Measurements from ENCODE around the gene RALA. TPM values are rescaled to one million over a fixed set of nuclear protein-coding genes. Genes with fewer than 3 reads are reported as not detected.

RALA gene
- total RNA-seq, 1 experiment from 2014 or later = 41.7 TPM

GRCh38 chr7:39583539-39583938 is 39.8 kb upstream of the RALA start:
- Histone ChIP-seq H3K27me3 (replicated peaks; ENCODE audit: control insufficient read depth, insufficient read depth, low read length) (no peaks in the 10 kb centered on the region), H3K36me3 (ENCODE audit: control insufficient read depth, insufficient read depth, low read length) (no peaks in the 10 kb centered on the region), H3K4me1 (no peaks in the 10 kb centered on the region; the same call in 1 of the 2 replicates), H3K4me3 (ENCODE audit: low read depth, low read length) (no peak overlapping the region), H3K9me3 (no peaks in the 10 kb centered on the region)
- ChIA-PET CTCF (no interaction called here), POLR2A (no interaction called here)
- intact Hi-C loops (cut with micrococcal nuclease; ENCODE audit: unreplicated experiment) = loop anchor here (10.0 kb wide), 1 partner anchor 471 kb away; no protein-coding TSS in a partner anchor
- no TSS peak for BruUV-seq (replicated peaks)
- no peak for DNase-seq
- no peaks in the 10 kb centered on the region for H3K27me3 Mint-ChIP-seq (ENCODE audit: insufficient read depth, unreplicated experiment)
- H3K4me1 Mint-ChIP-seq (ENCODE audit: low read depth, unreplicated experiment) = no peaks in the 10 kb centered on the region
- H3K27ac Mint-ChIP-seq (ENCODE audit: unreplicated experiment) = no peak overlapping the region
- TF ChIP-seq CTCF (IDR thresholded peaks at IDR 0.05; ENCODE audit: insufficient read depth in 1 of 2, low read depth in 1 of 2, low read length in 1 of 2, severe bottlenecking in 1 of 2, unreplicated experiment in 1 of 2) = no peak
- H3K36me3 Mint-ChIP-seq (ENCODE audit: insufficient read depth, unreplicated experiment) = no peaks in the 10 kb centered on the region
- H3K9me3 Mint-ChIP-seq (ENCODE audit: unreplicated experiment) = no peaks in the 10 kb centered on the region
- H3K4me3 Mint-ChIP-seq (ENCODE audit: unreplicated experiment) = no peak overlapping the region

GRCh38 chr7:39587393-39587792 is 36.0 kb upstream of the RALA start:
- intact Hi-C loops (cut with micrococcal nuclease; ENCODE audit: unreplicated experiment) = loop anchor here (10.0 kb wide), 1 partner anchor 467 kb away; no protein-coding TSS in a partner anchor
- ChIA-PET POLR2A (no interaction called here), CTCF (no interaction called here)
- H3K36me3 Mint-ChIP-seq (ENCODE audit: insufficient read depth, unreplicated experiment) = no peaks in the 10 kb centered on the region
- BruUV-seq (replicated peaks) = no TSS peak
- no peak overlapping the region for H3K4me3 Mint-ChIP-seq (ENCODE audit: unreplicated experiment)
- no peaks in the 10 kb centered on the region for H3K4me1 Mint-ChIP-seq (ENCODE audit: low read depth, unreplicated experiment)
- H3K27ac Mint-ChIP-seq (ENCODE audit: unreplicated experiment) = no peak overlapping the region
- H3K36me3 ChIP-seq (ENCODE audit: control insufficient read depth, insufficient read depth, low read length) = no peaks in the 10 kb centered on the region
- H3K9me3 Mint-ChIP-seq (ENCODE audit: unreplicated experiment) = no peaks in the 10 kb centered on the region
- no peak for DNase-seq
- no peaks in the 10 kb centered on the region for H3K27me3 ChIP-seq (replicated peaks; ENCODE audit: control insufficient read depth, insufficient read depth, low read length)
- no peak overlapping the region for H3K4me3 ChIP-seq (ENCODE audit: low read depth, low read length)
- H3K9me3 ChIP-seq = no peaks in the 10 kb centered on the region
- no peaks in the 10 kb centered on the region for H3K4me1 ChIP-seq
- no peak for TF ChIP-seq CTCF (IDR thresholded peaks at IDR 0.05; ENCODE audit: insufficient read depth in 1 of 2, low read depth in 1 of 2, low read length in 1 of 2, severe bottlenecking in 1 of 2, unreplicated experiment in 1 of 2)
- H3K27me3 Mint-ChIP-seq (ENCODE audit: insufficient read depth, unreplicated experiment) = no peaks in the 10 kb centered on the region

- POLR2A ChIA-PET = no interaction called here
These were observed 35.0 kb upstream of the RALA start for GRCh38 chr7:39588416-39588815.

More at GRCh38 chr7:39588416-39588815, 35.0 kb upstream of the RALA start:
- H3K4me3 ChIP-seq (ENCODE audit: low read depth, low read length) = no peak overlapping the region
- H3K27ac Mint-ChIP-seq (ENCODE audit: unreplicated experiment) = no peak overlapping the region
- CTCF ChIA-PET = no interaction called here
- no peaks in the 10 kb centered on the region for H3K9me3 Mint-ChIP-seq (ENCODE audit: unreplicated experiment)
- no peaks in the 10 kb centered on the region for H3K36me3 Mint-ChIP-seq (ENCODE audit: insufficient read depth, unreplicated experiment)
- TF ChIP-seq CTCF (IDR thresholded peaks at IDR 0.05; ENCODE audit: insufficient read depth in 1 of 2, low read depth in 1 of 2, low read length in 1 of 2, severe bottlenecking in 1 of 2, unreplicated experiment in 1 of 2) = no peak
- DNase-seq = no peak
- no peaks in the 10 kb centered on the region for H3K27me3 Mint-ChIP-seq (ENCODE audit: insufficient read depth, unreplicated experiment)
- no peak overlapping the region for H3K4me3 Mint-ChIP-seq (ENCODE audit: unreplicated experiment)
- no peaks in the 10 kb centered on the region for H3K27me3 ChIP-seq (replicated peaks; ENCODE audit: control insufficient read depth, insufficient read depth, low read length)
- no peaks in the 10 kb centered on the region for H3K4me1 ChIP-seq
- no TSS peak for BruUV-seq (replicated peaks)
- H3K36me3 ChIP-seq (ENCODE audit: control insufficient read depth, insufficient read depth, low read length) = no peaks in the 10 kb centered on the region
- intact Hi-C loops (cut with micrococcal nuclease; ENCODE audit: unreplicated experiment) = loop anchor here (10.0 kb wide), 1 partner anchor 466 kb away; no protein-coding TSS in a partner anchor
- no peaks in the 10 kb centered on the region for H3K4me1 Mint-ChIP-seq (ENCODE audit: low read depth, unreplicated experiment)
- no peaks in the 10 kb centered on the region for H3K9me3 ChIP-seq

All from Caco-2 (cell line).